ENCODE measurements around the gene PSMA7. TPM values are rescaled to one million over a fixed set of nuclear protein-coding genes. Genes with fewer than 3 reads are reported as not detected.

The PSMA7 gene
- total and polyA plus RNA-seq, 2 donors from 2014 or later, result 190 to 315 TPM

- H3K27ac ChIP-seq (ENCODE audit: low read depth in 2 of 2, low read length in 2 of 2), result no peak overlapping the region
- no peak for FAIRE-seq
- no peaks in the 10 kb centered on the region for H3K4me1 ChIP-seq (ENCODE audit: control insufficient read depth in 2 of 3, insufficient read depth in 2 of 3, low read depth in 1 of 3, low read length in 3 of 3)
- TF ChIP-seq, protein P1, sequence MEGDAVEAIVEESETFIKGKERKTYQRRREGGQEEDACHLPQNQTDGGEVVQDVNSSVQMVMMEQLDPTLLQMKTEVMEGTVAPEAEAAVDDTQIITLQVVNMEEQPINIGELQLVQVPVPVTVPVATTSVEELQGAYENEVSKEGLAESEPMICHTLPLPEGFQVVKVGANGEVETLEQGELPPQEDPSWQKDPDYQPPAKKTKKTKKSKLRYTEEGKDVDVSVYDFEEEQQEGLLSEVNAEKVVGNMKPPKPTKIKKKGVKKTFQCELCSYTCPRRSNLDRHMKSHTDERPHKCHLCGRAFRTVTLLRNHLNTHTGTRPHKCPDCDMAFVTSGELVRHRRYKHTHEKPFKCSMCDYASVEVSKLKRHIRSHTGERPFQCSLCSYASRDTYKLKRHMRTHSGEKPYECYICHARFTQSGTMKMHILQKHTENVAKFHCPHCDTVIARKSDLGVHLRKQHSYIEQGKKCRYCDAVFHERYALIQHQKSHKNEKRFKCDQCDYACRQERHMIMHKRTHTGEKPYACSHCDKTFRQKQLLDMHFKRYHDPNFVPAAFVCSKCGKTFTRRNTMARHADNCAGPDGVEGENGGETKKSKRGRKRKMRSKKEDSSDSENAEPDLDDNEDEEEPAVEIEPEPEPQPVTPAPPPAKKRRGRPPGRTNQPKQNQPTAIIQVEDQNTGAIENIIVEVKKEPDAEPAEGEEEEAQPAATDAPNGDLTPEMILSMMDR (IDR thresholded peaks at IDR 0.05; ENCODE audit: borderline replicate concordance, extremely low read depth, insufficient read depth), result no peak
- no peaks in the 10 kb centered on the region for H3K9me3 ChIP-seq (ENCODE audit: control insufficient read depth in 2 of 3, insufficient read depth in 1 of 3, low read length in 3 of 3)
- DNase-seq, result no peak
- intact Hi-C loops (cut with DNase I), result no loop called here
- no peak overlapping the region for H3K9ac ChIP-seq (ENCODE audit: low read length in 3 of 3)
- peaks cover 0 to 42% (median 28%) of the 10 kb centered on the region in 3 donors for H3K36me3 ChIP-seq (ENCODE audit: control insufficient read depth in 2 of 3, insufficient read depth in 3 of 3, low read length in 3 of 3)
- no peaks in the 10 kb centered on the region for H3K27me3 ChIP-seq (ENCODE audit: control insufficient read depth, insufficient read depth, low read length)
- no peak overlapping the region for H3K4me3 ChIP-seq (ENCODE audit: low read length in 3 of 3)
Observed at GRCh38 chr20:62163986-62164762, 21.0 kb upstream of the PSMA7 start.

DNA sequence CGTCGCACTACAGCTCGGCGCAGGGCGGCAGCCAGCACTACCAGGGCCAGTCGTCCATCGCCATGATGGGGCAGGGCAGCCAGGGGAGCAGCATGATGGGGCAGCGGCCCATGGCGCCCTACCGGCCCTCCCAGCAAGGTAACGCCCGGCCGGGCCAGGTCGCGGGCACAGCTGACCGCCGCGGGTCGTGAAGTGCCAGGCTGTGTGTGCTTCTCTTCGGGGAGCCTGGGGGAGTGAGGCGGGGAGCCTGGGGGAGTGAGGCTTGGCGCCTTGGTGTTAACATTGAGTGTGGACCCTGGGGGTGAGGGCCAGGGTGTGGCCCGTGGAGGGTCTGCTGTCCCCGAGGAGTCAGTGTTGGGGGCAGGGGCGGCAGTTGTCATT lies 20.3 kb upstream of the PSMA7 start:
- TF ChIP-seq, protein P1 (IDR thresholded peaks at IDR 0.05; ENCODE audit: borderline replicate concordance, extremely low read depth, insufficient read depth), result no peak
- H3K9ac ChIP-seq (ENCODE audit: low read length in 3 of 3), result no peak overlapping the region
- no peaks in the 10 kb centered on the region for H3K4me1 ChIP-seq (ENCODE audit: control insufficient read depth in 2 of 3, insufficient read depth in 2 of 3, low read depth in 1 of 3, low read length in 3 of 3)
- H3K9me3 ChIP-seq (ENCODE audit: control insufficient read depth in 2 of 3, insufficient read depth in 1 of 3, low read length in 3 of 3), result no peaks in the 10 kb centered on the region
- intact Hi-C loops (cut with DNase I), result no loop called here
- H3K27ac ChIP-seq (ENCODE audit: low read depth in 2 of 2, low read length in 2 of 2), result no peak overlapping the region
- DNase-seq, result no peak
- no peak overlapping the region for H3K4me3 ChIP-seq (ENCODE audit: low read length in 3 of 3)
- peaks cover 0 to 40% (median 27%) of the 10 kb centered on the region in 3 donors for H3K36me3 ChIP-seq (ENCODE audit: control insufficient read depth in 2 of 3, insufficient read depth in 3 of 3, low read length in 3 of 3)
- H3K27me3 ChIP-seq (ENCODE audit: control insufficient read depth, insufficient read depth, low read length), result no peaks in the 10 kb centered on the region
- FAIRE-seq, result no peak

DNA sequence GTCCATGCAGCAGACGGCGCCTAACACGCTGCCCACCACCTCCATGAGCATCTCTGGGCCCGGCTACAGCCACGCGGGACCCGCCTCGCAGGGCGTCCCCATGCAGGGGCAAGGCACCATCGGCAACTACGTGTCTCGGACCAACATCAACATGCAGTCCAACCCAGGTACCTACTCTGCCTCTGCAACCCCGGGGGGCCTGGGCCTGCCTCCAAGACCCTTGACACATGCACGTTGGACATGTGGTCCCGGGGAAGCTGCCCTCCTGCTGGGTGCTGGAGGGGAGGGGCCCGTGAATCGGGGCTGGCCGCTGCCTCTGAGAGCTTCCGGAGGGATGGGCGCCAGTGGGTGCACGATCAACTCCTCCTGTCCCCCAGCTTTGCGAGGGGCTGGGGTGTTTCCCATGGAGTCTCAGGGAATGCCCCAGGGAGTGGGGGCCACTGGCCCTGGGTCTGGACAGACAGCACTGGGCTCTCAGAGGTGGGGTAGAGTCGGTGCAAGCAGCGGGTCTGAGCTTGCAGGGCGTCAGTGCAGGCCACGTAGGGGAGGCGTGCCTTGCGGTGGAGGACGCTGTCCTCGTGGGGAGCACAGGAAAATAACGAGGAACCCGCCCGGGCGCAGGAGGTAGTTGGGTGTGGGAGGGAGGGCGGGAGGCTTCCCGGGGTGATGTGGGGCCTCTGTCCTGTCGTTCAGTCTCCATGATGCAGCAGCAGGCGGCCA lies 19.7 kb upstream of the PSMA7 start:
- no peak for FAIRE-seq
- H3K27ac ChIP-seq (ENCODE audit: low read depth in 2 of 2, low read length in 2 of 2), result no peak overlapping the region
- intact Hi-C loops (cut with DNase I), result no loop called here
- DNase-seq, result no peak
- H3K36me3 ChIP-seq (ENCODE audit: control insufficient read depth in 2 of 3, insufficient read depth in 3 of 3, low read length in 3 of 3), result peaks cover 0 to 35% (median 21%) of the 10 kb centered on the region in 3 donors
- no peak overlapping the region for H3K9ac ChIP-seq (ENCODE audit: low read length in 3 of 3)
- no peak overlapping the region for H3K4me3 ChIP-seq (ENCODE audit: low read length in 3 of 3)
- no peaks in the 10 kb centered on the region for H3K4me1 ChIP-seq (ENCODE audit: control insufficient read depth in 2 of 3, insufficient read depth in 2 of 3, low read depth in 1 of 3, low read length in 3 of 3)
- no peaks in the 10 kb centered on the region for H3K27me3 ChIP-seq (ENCODE audit: control insufficient read depth, insufficient read depth, low read length)
- TF ChIP-seq, protein P1 (IDR thresholded peaks at IDR 0.05; ENCODE audit: borderline replicate concordance, extremely low read depth, insufficient read depth), result no peak
- no peaks in the 10 kb centered on the region for H3K9me3 ChIP-seq (ENCODE audit: control insufficient read depth in 2 of 3, insufficient read depth in 1 of 3, low read length in 3 of 3)
